Immature natural killer cell (primary cell): ENCODE results near the gene NAMPT. TPM values are rescaled to one million over a fixed set of nuclear protein-coding genes. Genes with fewer than 3 reads are reported as not detected.
"Not testable (repeated sequence)": the region's sequence is repeated elsewhere in the genome, so short reads cannot be mapped to it uniquely, and the experiment has no call there.

Experiments used
- DNase-seq, 3 donors: peaks; one replicate each; pipeline ENCODE4 v3.0.0; 2022; ENCODE audit warnings: mixed read lengths in 1 of 3
- H3K27ac Mint-ChIP-seq, 6 donors: one replicate each; pipeline ENCODE4 v1.8.0; 2020; ENCODE audit warnings: mixed read lengths in 6 of 6, mild to moderate bottlenecking in 5 of 6, inconsistent platforms in 4 of 6, moderate library complexity in 3 of 6
- H3K27me3 Mint-ChIP-seq, 3 donors: one replicate each; pipeline ENCODE4 v1.8.0; 2020 to 2021; ENCODE audit warnings: low read depth in 3 of 3, mild to moderate bottlenecking in 3 of 3, mixed read lengths in 3 of 3, moderate library complexity in 3 of 3, inconsistent platforms in 1 of 3
- H3K36me3 Mint-ChIP-seq, 3 donors: one replicate each; pipeline ENCODE4 v1.8.0; 2020; ENCODE audit warnings: mixed read lengths in 3 of 3, inconsistent platforms in 2 of 3, mild to moderate bottlenecking in 2 of 3
- H3K4me1 Mint-ChIP-seq, 2 donors: one replicate each; pipeline ENCODE4 v1.8.0; 2020; ENCODE audit warnings: inconsistent platforms in 2 of 2, mild to moderate bottlenecking in 2 of 2, mixed read lengths in 2 of 2, moderate library complexity in 1 of 2
- H3K4me3 Mint-ChIP-seq, 5 donors: one replicate each; pipeline ENCODE4 v1.8.0; 2020; ENCODE audit warnings: mild to moderate bottlenecking in 5 of 5, mixed read lengths in 5 of 5, inconsistent platforms in 3 of 5, moderate library complexity in 3 of 5
- H3K9me3 Mint-ChIP-seq, 6 donors: one replicate each; pipeline ENCODE4 v1.8.0; 2020; ENCODE audit warnings: mild to moderate bottlenecking in 6 of 6, mixed read lengths in 6 of 6, inconsistent platforms in 4 of 6, moderate library complexity in 3 of 6
- polyA plus RNA-seq, 3 donors: library from polyadenylated mRNA; unstranded; fragments of 300-500 nt; fragmentation: Illumina TruSeq; gene quantifications; one replicate each; pipeline ENCODE4 v1.2.3, GENCODE V29; 2021

NAMPT gene
- polyA plus RNA-seq: 10 to 100 TPM; 12.7 to 14.0 (median 13.1) TPM

- Mint-ChIP-seq H3K9me3 (no peaks in the 10 kb centered on the region), H3K27me3 (peaks cover 4 to 15% (median 12%) of the 10 kb centered on the region in 3 donors), H3K36me3 (no peaks in the 10 kb centered on the region), H3K4me3 (peak within 1 kb of the TSS; percentile 93 to 97 (median 95)), H3K27ac (peak within 1 kb of the TSS; percentile 94 to 98 (median 96)), H3K4me1 (peaks cover 14 to 22% of the 10 kb centered on the region in 2 donors)
- no peak for DNase-seq
Measured at GRCh38 chr7:106284714-106285050, at the start of gene NAMPT. Gene NAMPT (minus strand): TSS chr7:106284983. CDS start chr7:106284884, 99 bp downstream.

GRCh38 chr7:106332201-106332600, 47.4 kb upstream of the NAMPT start:
- Mint-ChIP-seq H3K27ac (no peak overlapping the region), H3K36me3 (no peaks in the 10 kb centered on the region), H3K27me3 (peaks cover 3 to 8% (median 5%) of the 10 kb centered on the region in 3 donors), H3K4me1 (no peaks in the 10 kb centered on the region), H3K9me3 (peaks cover 2 to 15% (median 6%) of the 10 kb centered on the region in 6 donors), H3K4me3 (no peak overlapping the region)
- DNase-seq: no peak

GRCh38 chr7:106331441-106332175, 46.8 kb upstream of the NAMPT start:
- DNase-seq: no peak
- H3K4me3 Mint-ChIP-seq: no peak overlapping the region
- peaks cover 0 to 9% (median under 1%) of the 10 kb centered on the region in 6 donors for H3K9me3 Mint-ChIP-seq
- H3K36me3 Mint-ChIP-seq: no peaks in the 10 kb centered on the region
- peaks cover 4 to 8% (median 4%) of the 10 kb centered on the region in 3 donors for H3K27me3 Mint-ChIP-seq
- no peak overlapping the region for H3K27ac Mint-ChIP-seq
- H3K4me1 Mint-ChIP-seq: no peaks in the 10 kb centered on the region

- Mint-ChIP-seq H3K27ac (no peak overlapping the region), H3K9me3 (no peaks in the 10 kb centered on the region), H3K4me1 (no peaks in the 10 kb centered on the region), H3K27me3 (peaks cover 3 to 8% (median 4%) of the 10 kb centered on the region in 3 donors), H3K36me3 (no peaks in the 10 kb centered on the region), H3K4me3 (no peak overlapping the region)
- no peak for DNase-seq
Measured at GRCh38 chr7:106329971-106330733, 45.4 kb upstream of the NAMPT start.

- Mint-ChIP-seq H3K27me3 (peaks cover 3 to 8% (median 4%) of the 10 kb centered on the region in 3 donors), H3K4me1 (no peaks in the 10 kb centered on the region)
Measured at GRCh38 chr7:106329408-106329807, 44.6 kb upstream of the NAMPT start.

GRCh38 chr7:106327538-106328481, 43.0 kb upstream of the NAMPT start:
- Mint-ChIP-seq H3K4me3 (no peak overlapping the region), H3K36me3 (no peaks in the 10 kb centered on the region), H3K4me1 (no peaks in the 10 kb centered on the region), H3K27ac (no peak overlapping the region), H3K9me3 (no peaks in the 10 kb centered on the region), H3K27me3 (peaks cover 1 to 7% (median 4%) of the 10 kb centered on the region in 3 donors)
- no peak for DNase-seq

More at GRCh38 chr7:106329408-106329807, 44.6 kb upstream of the NAMPT start:
- H3K36me3 Mint-ChIP-seq: no peaks in the 10 kb centered on the region
- no peak for DNase-seq
- H3K4me3 Mint-ChIP-seq: no peak overlapping the region
- H3K9me3 Mint-ChIP-seq: no peaks in the 10 kb centered on the region
- H3K27ac Mint-ChIP-seq: no peak overlapping the region

GRCh38 chr7:106326594-106327537, 42.1 kb upstream of the NAMPT start:
- no peak overlapping the region for H3K27ac Mint-ChIP-seq

GRCh38 chr7:106324509-106324908, 39.7 kb upstream of the NAMPT start:
- not testable (repeated sequence) for H3K9me3 Mint-ChIP-seq

More at GRCh38 chr7:106326594-106327537, 42.1 kb upstream of the NAMPT start:
- Mint-ChIP-seq H3K9me3 (peaks cover 0 to 3% (median 0%) of the 10 kb centered on the region in 6 donors), H3K4me1 (no peaks in the 10 kb centered on the region), H3K27me3 (peaks cover 0 to 7% (median 6%) of the 10 kb centered on the region in 3 donors), H3K36me3 (no peaks in the 10 kb centered on the region), H3K4me3 (no peak overlapping the region)
- DNase-seq: no peak

GRCh38 chr7:106320254-106320770, 35.5 kb upstream of the NAMPT start:
- H3K27me3 Mint-ChIP-seq: not testable (repeated sequence)

More at GRCh38 chr7:106324509-106324908, 39.7 kb upstream of the NAMPT start:
- peaks cover 3 to 12% (median 3%) of the 10 kb centered on the region in 3 donors for H3K27me3 Mint-ChIP-seq
- not testable (repeated sequence) for H3K4me1 Mint-ChIP-seq, H3K27ac Mint-ChIP-seq, H3K36me3 Mint-ChIP-seq, H3K4me3 Mint-ChIP-seq, DNase-seq

GRCh38 chr7:106318482-106318881, 33.7 kb upstream of the NAMPT start:
- Mint-ChIP-seq H3K9me3 (peaks cover 0 to 7% (median under 1%) of the 10 kb centered on the region in 6 donors), H3K36me3 (no peaks in the 10 kb centered on the region), H3K4me3 (no peak overlapping the region), H3K27ac (no peak overlapping the region), H3K4me1 (no peaks in the 10 kb centered on the region), H3K27me3 (peaks cover 5 to 12% (median 11%) of the 10 kb centered on the region in 3 donors)
- no peak for DNase-seq

More at GRCh38 chr7:106320254-106320770, 35.5 kb upstream of the NAMPT start:
- H3K9me3 Mint-ChIP-seq, H3K4me1 Mint-ChIP-seq, H3K27ac Mint-ChIP-seq, H3K36me3 Mint-ChIP-seq, H3K4me3 Mint-ChIP-seq, DNase-seq: not testable (repeated sequence)

- DNase-seq: no peak
- Mint-ChIP-seq H3K4me1 (no peaks in the 10 kb centered on the region), H3K36me3 (no peaks in the 10 kb centered on the region), H3K27ac (no peak overlapping the region), H3K27me3 (peaks cover 8 to 12% (median 11%) of the 10 kb centered on the region in 3 donors), H3K4me3 (no peak overlapping the region), H3K9me3 (peaks cover 0 to 7% (median under 1%) of the 10 kb centered on the region in 6 donors)
Measured at GRCh38 chr7:106317971-106318370, 33.2 kb upstream of the NAMPT start.

- Mint-ChIP-seq H3K27me3 (peaks cover 10 to 12% (median 10%) of the 10 kb centered on the region in 3 donors), H3K36me3 (no peaks in the 10 kb centered on the region), H3K4me3 (no peak overlapping the region), H3K9me3 (peaks cover 0 to 4% (median 0%) of the 10 kb centered on the region in 6 donors), H3K4me1 (no peaks in the 10 kb centered on the region), H3K27ac (no peak overlapping the region)
- DNase-seq: no peak
Measured at GRCh38 chr7:106316947-106317346, 32.2 kb upstream of the NAMPT start.
